ENCODE data around the gene APBB1. TPM values are rescaled to one million over a fixed set of nuclear protein-coding genes. Genes with fewer than 3 reads are reported as not detected.
A peak's percentile ranks its signal among the peaks of the same experiment; 100 is the strongest.

APBB1 gene
- total RNA-seq, 2 donors from 2014 or later, result 40.0 to 63.6 TPM

DNA sequence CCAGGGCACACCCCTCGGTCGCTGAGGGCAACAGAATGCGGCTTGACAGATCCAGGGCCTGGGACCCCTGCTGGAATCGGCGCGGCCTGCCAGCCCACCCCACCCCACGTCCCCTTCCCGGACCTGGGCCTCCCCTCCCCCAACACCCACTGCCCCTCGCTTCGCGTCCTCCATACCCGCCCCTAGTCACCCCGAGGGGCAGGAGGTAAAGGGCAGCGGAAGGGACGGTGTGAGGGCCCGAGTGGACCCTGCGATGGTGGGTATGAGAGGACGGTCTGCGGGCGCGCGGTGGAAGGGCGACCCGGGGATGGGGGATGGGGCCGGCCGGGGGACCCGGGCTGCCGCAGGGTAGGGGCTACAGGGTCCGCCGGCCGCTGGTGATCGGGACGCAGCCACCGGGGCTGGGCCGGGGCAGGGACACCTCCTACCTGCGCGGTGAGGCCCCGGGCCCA, 311 bp downstream of the APBB1 start:
- DNase-seq (ENCODE audit: low spot score) (no peak), ATAC-seq (ENCODE audit: insufficient number of reproducible peaks, low FRiP score, low read depth) (peak; percentile 11)
- TF ChIP-seq CTCF (IDR thresholded peaks at IDR 0.05), result no peak
- no peaks in the 10 kb centered on the region for H3K27me3 ChIP-seq (replicated peaks; ENCODE audit: insufficient read depth)
- peaks cover 5 to 24% of the 10 kb centered on the region in 2 donors for H3K4me1 ChIP-seq (ENCODE audit: control insufficient read depth in 1 of 2, low read depth in 2 of 2)
- H3K27ac ChIP-seq, result peak overlapping the region; percentile 91 to 93
- H3K4me3 ChIP-seq, result peak overlapping the region; percentile 97
- no peaks in the 10 kb centered on the region for H3K9me3 ChIP-seq
- H3K36me3 ChIP-seq, result no peaks in the 10 kb centered on the region

DNA sequence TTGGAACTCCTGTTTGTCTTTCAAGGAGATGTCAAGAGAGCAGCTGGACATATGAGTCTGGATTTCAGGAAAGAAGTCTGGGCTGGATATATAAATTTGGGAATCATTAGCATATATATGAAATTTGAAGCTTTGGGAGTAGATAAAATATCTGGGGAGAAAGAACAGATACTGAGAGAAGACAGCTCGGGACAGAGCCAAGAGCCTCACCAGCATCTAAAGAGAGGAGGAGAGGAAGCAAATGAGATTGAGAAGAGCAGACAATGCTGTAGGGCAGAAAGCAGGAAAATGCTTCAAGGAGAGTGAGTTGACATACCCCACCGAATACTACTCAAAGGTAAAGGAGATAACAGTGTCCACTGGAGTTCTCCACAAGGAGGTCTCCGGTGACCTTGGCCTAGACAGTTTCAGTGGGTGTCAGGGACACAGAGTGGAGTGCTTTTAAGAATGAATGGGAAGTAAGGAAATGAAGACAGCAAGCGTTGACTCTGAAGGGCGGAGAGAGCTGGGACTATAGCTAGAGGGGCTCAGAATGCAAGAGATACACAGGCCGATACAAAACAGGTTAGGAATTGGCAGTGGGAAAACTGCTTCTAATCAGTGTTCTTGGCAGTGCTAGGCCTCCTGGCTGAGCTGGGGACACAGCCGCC, 862 bp downstream of the APBB1 start:
- ATAC-seq (ENCODE audit: insufficient number of reproducible peaks, low FRiP score, low read depth) (no peak), DNase-seq (ENCODE audit: low spot score) (no peak)
- no peaks in the 10 kb centered on the region for H3K36me3 ChIP-seq
- H3K27me3 ChIP-seq (replicated peaks; ENCODE audit: insufficient read depth), result no peaks in the 10 kb centered on the region
- H3K4me3 ChIP-seq, result peak overlapping the region; percentile 97
- H3K27ac ChIP-seq, result peak overlapping the region in 1 of 2 donors; percentile 91
- peaks cover 5 to 24% of the 10 kb centered on the region in 2 donors for H3K4me1 ChIP-seq (ENCODE audit: control insufficient read depth in 1 of 2, low read depth in 2 of 2)
- no peaks in the 10 kb centered on the region for H3K9me3 ChIP-seq
- no peak for TF ChIP-seq CTCF (IDR thresholded peaks at IDR 0.05)

- ATAC-seq (ENCODE audit: insufficient number of reproducible peaks, low FRiP score, low read depth) (no peak), DNase-seq (ENCODE audit: low spot score) (no peak)
- no peaks in the 10 kb centered on the region for H3K9me3 ChIP-seq
- TF ChIP-seq CTCF (IDR thresholded peaks at IDR 0.05), result no peak
- H3K4me1 ChIP-seq (ENCODE audit: control insufficient read depth in 1 of 2, low read depth in 2 of 2), result peaks cover 5 to 24% of the 10 kb centered on the region in 2 donors
- H3K27me3 ChIP-seq (replicated peaks; ENCODE audit: insufficient read depth), result no peaks in the 10 kb centered on the region
- H3K36me3 ChIP-seq, result peaks cover 3% of the 10 kb centered on the region
- H3K27ac ChIP-seq, result no peak overlapping the region
- no peak overlapping the region for H3K4me3 ChIP-seq
Measured at GRCh38 chr11:6415797-6416196, 3.1 kb downstream of the APBB1 start.

- no peak overlapping the region for H3K4me3 ChIP-seq
- no peaks in the 10 kb centered on the region for H3K9me3 ChIP-seq
- DNase-seq (ENCODE audit: low spot score) (no peak), ATAC-seq (ENCODE audit: insufficient number of reproducible peaks, low FRiP score, low read depth) (no peak)
- H3K27me3 ChIP-seq (replicated peaks; ENCODE audit: insufficient read depth), result no peaks in the 10 kb centered on the region
- H3K27ac ChIP-seq, result no peak overlapping the region
- H3K4me1 ChIP-seq (ENCODE audit: control insufficient read depth in 1 of 2, low read depth in 2 of 2), result peaks cover 4 to 19% of the 10 kb centered on the region in 2 donors
- peaks cover 10% of the 10 kb centered on the region for H3K36me3 ChIP-seq
- TF ChIP-seq CTCF (IDR thresholded peaks at IDR 0.05), result no peak
Measured at GRCh38 chr11:6414874-6415328, 4.0 kb downstream of the APBB1 start.

DNA sequence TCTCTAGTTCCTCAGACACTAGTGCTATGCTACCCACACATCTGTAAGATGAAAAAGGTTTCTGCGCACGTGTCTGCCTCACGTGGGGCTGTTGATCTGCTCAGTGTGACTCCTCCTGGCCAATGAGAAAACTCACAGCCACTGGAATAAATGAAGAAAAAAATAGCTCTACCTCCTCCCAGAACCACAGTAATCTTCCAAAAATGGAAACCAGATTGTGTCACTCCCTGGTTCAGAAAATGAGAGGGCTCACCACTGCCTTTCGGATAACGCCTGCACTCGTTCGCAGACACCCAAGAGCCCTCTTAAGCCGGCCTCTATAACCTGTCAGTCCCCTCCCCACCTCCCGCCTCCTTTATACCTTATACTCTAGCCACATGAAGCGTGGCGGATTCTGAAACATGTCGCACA, 5.1 kb downstream of the APBB1 start:
- Histone ChIP-seq H3K4me3 (no peak overlapping the region), H3K36me3 (peaks cover 11% of the 10 kb centered on the region), H3K27ac (no peak overlapping the region), H3K9me3 (no peaks in the 10 kb centered on the region), H3K27me3 (replicated peaks; ENCODE audit: insufficient read depth) (no peaks in the 10 kb centered on the region), H3K4me1 (ENCODE audit: control insufficient read depth in 1 of 2, low read depth in 2 of 2) (peaks cover 0 to 15% of the 10 kb centered on the region in 2 donors)
- DNase-seq (ENCODE audit: low spot score) (no peak), ATAC-seq (ENCODE audit: insufficient number of reproducible peaks, low FRiP score, low read depth) (no peak)
- no peak for TF ChIP-seq CTCF (IDR thresholded peaks at IDR 0.05)

Measured in thoracic aorta (tissue), 2 donors.